GM12872 (cell line): ENCODE data around the gene SERINC3.

Source experiments
- CTCF ChIP-seq: IDR thresholded peaks from 3 replicates; pipeline ENCODE4 v1.5.1; 2011; ENCODE audit warnings: low read depth, mild to moderate bottlenecking, low read length, moderate library complexity; ENCODE audit not compliant: insufficient read depth

Gene SERINC3

GRCh38 chr20:44471481-44471882 lies 50.4 kb downstream of the SERINC3 start:
- TF ChIP-seq CTCF, result peak; percentile 37; the same call in 1 of the 3 replicates

- no peak for TF ChIP-seq CTCF
These were observed 51.5 kb downstream of the SERINC3 start for GRCh38 chr20:44470327-44470726.

GRCh38 chr20:44468044-44468782 lies 53.7 kb downstream of the SERINC3 start:
- TF ChIP-seq CTCF, result no peak

- no peak for TF ChIP-seq CTCF
These were observed 54.5 kb downstream of the SERINC3 start for GRCh38 chr20:44467289-44467883.

GRCh38 chr20:44465001-44465560 lies 56.8 kb downstream of the SERINC3 start:
- no peak for TF ChIP-seq CTCF

GRCh38 chr20:44464514-44464913 lies 57.4 kb downstream of the SERINC3 start:
- no peak for TF ChIP-seq CTCF

GRCh38 chr20:44463466-44463865 lies 58.4 kb downstream of the SERINC3 start:
- no peak for TF ChIP-seq CTCF
